ENCODE measurements around the gene C3orf33. TPM values are rescaled to one million over a fixed set of nuclear protein-coding genes. Genes with fewer than 3 reads are reported as not detected.
"Not testable (repeated sequence)": the region's sequence is repeated elsewhere in the genome, so short reads cannot be mapped to it uniquely, and the experiment has no call there.

Gene C3orf33, protein sequence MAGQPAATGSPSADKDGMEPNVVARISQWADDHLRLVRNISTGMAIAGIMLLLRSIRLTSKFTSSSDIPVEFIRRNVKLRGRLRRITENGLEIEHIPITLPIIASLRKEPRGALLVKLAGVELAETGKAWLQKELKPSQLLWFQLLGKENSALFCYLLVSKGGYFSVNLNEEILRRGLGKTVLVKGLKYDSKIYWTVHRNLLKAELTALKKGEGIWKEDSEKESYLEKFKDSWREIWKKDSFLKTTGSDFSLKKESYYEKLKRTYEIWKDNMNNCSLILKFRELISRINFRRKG
- 0.68 and 1.3 TPM in 2 replicates for total RNA-seq (2014; rRNA removed; shearing (Covaris generic))

DNA sequence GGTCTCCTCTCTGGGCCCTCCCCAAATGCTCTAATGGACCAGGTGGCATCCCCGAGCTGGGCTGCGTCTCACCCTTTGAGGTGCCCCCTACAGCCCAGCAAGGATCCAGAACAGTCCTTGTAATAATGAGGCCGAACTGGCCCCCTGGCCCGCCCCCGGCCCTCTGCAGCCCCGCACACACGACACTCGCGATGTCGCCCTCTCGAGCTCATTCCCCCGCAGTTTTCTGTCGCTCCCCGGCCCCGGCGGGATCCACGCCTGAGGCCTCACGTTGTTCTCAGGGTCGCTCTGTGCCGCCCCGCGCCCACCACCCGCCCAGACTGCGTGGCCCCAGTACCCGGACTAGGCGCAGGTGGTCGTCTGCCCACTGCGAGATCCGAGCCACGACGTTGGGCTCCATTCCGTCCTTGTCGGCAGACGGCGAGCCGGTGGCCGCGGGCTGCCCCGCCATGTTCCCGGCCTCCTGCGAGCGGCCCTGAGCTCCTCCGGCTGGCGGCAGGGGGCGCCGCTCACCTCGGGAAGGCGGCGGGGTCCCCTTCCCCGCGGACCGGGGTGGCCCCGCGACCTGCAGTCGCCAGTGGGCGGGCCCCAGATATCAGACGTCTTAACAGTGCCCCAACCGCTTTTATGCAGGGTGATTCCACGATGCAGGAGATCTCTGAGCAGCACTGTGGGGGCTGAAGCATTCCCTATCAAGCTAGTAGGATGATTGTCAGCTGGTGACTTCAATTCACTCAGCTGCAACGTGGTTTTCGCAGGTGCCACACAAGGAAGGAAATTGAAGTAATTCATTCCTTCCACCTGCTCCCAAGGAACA, at the start of gene C3orf33:
Gene C3orf33 (minus strand): TSS at position 477 of the 817 bp plus-strand sequence. CDS start 26 bp downstream, at position 451.
- DNase-seq (ENCODE audit: low read depth) = peak; percentile 60

DNA sequence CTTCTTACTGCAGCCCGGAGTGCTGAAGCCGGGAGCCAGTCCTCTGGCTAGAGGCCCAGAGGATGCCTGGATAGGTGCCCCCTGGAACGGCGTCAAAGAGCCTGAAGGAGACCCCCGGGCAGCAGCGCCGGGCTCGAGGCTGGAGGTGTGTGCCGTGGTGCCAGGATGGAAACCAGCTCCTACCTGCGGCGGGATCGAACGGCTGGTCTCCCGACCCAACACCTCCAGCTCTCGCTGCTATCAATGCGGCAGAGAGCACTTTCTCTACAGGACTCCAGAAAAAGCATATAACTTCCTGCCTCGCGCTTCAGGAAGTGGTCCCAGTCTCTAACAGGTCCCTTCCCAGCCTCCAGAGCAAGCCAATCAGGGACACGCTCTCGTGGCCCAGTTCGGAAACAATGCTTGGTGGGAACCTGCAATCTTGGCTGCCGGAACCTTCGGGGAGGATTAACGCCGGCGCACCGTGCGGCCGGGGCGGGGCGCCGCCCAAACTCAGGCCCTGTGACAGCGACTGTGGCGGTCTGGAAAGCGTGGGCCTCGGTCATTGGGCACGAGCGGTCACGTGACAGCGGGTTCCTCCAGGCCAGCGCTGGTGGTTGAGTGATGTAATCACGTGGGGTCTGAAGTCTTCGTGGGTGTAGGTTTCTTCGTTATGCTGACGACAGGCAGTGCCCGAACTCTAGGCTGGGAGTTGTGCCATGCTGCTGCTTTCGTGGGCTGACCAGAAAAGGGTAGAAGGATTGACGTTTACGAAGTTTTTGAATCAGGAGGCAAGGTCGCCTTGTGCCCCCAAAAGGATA, 48.3 kb upstream of the C3orf33 start, which contains the start of gene SLC33A1:
Gene SLC33A1 (minus strand): TSS at position 287 of the 800 bp plus-strand sequence. CDS start 430 bp downstream, outside the sequence.
- DNase-seq (ENCODE audit: low read depth) = peak; percentile 100

DNA sequence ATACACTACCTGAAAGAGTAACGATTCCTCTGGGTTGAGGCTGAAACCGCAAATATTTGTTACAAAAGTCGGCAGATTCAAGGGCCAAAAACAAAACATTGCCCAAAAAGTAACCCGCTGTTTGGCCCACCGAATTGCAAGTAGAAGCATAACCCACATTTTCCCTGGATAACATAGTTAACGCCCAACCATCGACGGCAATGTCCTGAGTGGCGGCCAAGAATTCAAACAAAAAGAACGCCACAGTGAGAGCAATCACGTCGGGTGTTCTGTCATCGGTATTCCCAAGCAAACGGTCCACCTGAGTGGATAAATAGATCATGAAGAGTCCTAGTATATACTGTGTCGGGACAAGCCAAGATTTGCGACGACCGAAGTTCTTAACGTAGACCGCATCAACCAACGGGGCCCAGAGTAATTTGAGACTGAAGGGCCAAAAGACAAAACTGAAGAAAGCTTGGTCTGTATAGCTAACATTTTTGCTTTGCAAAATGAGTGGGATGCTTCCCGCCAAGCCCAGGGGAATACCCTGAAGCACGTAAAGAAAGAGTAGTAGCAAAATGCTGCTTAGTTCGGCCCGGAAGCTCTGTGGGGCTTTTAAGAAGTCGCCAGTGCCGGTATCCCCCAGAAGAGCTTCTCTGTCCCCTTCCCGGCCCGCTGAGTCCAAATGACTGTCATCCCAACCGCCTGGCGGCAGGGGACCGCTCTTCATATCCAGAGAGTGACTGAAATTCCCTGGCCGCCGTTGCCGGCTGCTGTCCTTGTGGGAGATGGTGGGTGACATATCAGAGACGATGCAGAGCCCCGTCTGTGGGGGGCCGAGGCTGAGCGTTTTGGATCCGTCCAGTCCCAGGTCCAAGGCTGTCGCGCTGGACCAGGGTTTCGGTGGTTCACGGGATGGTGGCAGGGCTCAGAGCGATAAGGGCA, 47.4 kb upstream of the C3orf33 start:
- DNase-seq (ENCODE audit: low read depth) = peak; percentile 31

DNA sequence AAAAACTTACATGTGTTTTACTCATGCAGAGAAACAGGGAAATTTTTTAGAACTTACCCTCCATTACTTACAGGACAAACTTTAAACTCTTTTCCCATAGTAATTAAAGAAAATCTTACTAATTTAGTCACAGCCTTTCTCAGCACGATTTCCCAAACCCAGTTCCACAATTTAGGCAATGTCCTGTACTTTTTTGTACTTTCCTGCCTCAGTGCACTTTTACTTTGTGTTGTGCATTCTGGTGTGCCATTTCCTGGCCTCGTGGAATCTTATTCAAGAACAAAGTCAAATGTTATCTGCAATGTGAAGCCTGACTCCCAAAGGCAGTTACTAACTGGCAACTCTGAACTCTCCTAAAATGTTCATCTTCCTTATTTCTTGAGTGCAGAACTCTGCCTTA, 46.3 kb upstream of the C3orf33 start:
- no peak for DNase-seq (ENCODE audit: low read depth)

DNA sequence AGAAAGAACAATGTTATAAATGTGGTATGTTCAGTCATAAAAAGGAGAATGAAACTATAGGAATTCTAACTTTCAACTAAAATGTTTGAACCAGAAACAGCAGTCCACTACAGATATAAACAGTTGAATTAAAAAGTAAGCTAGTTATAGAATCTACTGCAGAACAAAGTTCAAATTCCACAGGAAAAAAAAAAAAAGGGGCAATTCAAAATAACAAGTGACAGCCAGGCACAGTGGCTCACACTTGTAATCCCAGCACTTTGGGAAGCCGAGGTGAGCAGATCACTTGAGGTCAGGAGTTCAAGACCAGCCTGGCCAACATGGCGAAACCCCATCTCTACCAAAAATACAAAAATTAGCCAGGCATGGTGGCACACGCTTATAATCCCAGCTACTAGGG, 43.3 kb upstream of the C3orf33 start:
- not testable (repeated sequence) for DNase-seq (ENCODE audit: low read depth)

DNA sequence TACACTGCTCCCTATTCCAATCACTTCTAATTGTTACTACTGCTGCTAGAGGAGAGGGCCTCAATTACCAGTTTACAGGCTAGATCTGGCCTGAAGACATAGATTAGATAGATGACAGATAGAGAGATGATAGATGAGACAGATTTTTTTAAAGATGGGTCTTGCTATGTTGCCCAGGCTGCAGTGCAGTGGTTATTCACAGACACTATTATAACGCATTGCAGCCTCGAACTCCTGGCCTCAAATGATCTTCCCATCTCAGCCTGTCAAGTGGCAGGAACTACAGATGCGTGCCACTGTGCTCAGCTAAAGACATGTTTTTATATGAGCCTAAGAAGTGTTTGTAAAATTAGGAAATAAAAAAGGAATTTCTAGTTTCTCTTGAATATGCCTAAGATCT, 41.9 kb upstream of the C3orf33 start:
- no peak for DNase-seq (ENCODE audit: low read depth)

DNA sequence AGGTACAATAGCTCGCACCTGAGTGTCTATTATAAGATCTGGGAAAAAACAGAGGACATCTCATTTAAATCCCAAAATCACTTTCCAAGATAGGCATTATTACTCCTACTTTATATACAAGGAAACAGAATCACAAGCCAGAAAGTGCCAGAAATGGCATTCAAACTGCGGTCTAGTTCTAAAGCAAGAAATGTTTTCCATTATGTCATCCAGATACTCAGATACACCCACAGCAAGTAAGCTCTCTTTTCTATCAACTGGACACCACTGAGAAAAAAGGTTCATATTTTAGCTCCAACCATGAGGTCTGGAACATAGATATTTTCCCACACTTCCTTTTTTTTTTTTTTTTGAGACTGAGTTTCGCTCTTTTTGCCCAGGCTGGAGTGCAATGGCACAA, 40.0 kb upstream of the C3orf33 start:
- DNase-seq (ENCODE audit: low read depth) = no peak

DNA sequence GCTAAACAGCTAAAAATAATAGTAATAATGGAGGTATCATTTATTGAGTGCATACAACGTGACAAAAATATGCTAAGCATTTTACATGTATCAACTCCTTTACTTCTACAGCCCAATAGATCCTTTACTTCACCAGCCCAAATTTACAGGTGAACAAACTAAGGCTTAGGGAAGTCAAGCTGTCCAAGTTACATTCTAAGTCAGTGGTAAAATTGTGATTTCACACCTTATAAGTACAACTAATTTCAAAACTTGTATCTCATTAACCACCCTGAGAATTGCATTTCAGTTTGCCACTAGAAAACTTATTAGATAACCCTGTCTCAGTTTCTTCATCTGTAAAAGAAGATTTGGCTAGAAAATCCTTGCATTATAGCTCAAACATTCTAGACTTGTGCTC, 37.5 kb upstream of the C3orf33 start:
- no peak for DNase-seq (ENCODE audit: low read depth)

DNA sequence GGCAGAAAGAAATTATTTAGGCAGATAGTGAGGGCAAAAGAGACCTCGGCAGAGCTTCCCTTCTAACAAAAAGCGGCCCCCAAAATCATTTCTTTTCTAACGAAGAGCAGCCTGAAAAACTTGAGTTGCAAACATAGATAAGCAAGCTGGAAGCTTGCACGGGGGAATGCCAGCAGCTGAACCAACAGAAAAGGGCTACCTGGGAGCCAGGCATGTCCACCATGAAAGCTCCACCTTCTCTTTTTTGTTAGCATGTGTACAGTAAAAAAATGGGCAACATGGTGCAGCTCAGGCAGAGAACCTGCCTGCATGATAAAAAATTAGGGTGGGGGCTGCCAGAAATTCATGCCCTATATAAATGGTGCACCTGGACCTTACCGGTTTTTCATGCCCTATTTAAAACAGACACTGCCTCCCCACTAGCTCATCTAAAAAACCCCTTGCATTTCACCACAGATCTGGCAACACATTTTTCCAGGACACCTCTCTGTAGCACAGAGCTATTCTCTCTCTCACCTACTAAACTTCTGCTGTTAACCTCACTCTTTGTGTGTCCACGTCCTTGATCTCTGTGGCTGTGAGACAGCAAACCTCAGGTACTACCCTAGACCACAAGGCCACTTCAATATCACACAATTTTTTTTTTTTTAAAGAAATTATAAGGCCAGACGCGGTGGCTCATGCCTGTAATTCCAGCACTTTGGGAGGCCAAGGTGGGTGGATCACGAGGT, 29.4 kb upstream of the C3orf33 start:
- DNase-seq (ENCODE audit: low read depth) = no peak

DNA sequence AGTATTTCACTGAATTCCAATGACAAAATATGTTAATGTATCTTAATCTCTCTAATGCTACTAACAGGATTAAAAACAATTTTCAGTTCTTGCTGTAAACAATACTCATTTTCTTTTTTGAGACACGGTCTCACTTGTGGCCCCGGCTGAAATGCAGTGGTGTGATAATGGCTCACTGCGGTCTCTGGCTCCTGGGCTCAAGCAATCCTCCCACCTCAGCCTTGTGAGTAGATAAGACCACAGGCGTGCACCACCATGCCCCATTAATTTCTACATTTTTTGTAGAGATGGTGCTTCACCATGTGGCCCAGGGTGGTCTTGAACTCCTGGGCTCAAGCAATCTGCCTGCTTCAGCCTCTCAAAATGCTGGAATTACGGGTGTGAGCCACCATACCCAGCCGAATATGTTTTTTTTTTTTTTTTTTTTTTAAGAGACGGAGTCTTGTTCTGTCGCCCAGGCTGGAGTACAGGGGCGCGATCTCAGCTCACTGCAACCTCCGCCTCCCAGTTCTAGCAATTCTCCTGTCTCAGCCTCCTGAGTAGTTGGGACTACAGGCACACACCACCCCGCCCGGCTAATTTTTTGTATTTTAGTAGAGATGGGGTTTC, 22.5 kb upstream of the C3orf33 start:
- not testable (repeated sequence) for DNase-seq (ENCODE audit: low read depth)

DNA sequence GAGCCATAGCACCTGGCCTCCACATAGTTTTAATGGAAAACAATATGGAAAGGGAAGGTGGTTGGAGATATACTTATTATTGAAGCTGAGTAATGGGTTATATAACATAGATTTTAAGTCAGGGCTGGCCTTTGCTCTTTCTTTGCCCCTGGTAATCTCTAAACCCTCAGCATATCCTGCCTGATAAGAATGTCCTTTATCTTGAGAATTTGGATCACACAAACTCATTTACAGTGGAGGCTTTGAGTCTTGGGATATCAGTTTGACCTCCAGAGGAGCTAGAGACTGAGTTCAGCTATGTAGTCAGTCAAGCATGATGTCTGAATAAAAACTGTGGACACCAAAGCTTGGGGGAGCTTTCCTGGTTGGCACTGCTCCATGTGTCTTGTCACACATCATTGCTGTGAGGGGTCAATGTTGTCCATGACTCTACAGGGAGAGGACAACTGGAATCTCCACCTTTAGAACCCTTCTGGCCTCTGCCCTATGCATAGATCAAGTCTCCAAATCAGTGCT, 9.0 kb upstream of the C3orf33 start:
- no peak for DNase-seq (ENCODE audit: low read depth)

DNA sequence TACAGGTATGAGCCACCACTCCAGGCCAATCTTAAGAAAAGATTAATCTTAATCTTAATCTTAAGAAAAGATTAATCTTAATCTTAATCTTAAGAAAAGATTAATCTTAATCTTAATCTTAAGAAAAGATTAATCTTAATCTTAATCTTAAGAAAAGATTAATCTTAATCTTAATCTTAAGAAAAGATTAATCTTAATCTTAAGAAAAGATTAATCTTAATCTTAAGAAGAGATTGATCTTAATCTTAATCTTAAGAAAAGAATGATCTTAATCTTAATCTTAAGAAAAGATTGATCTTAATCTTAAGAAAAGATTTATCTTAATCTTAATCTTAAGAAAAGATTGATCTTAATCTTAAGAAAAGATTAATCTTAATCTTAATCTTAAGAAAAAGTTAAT, 7.1 kb upstream of the C3orf33 start:
- DNase-seq (ENCODE audit: low read depth) = not testable (repeated sequence)

DNA sequence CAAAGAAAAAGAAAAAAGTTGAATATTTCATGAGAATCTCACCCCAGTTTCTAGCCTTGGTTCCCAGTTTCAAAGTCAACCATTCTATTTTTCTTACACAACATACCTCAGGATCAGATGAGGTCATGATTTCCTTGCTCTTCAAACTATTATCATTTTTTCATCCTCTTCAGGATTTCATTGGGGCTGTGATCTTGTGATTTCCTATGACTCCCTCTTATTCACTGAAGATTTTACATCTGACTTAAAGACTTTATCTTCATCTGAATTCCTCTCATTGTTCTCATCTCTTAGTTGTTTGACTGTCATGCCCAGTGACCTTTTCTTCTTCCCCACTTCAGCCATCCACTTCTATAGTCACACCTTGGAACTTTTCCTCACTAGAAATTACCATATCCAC, 3.1 kb upstream of the C3orf33 start:
- no peak for DNase-seq (ENCODE audit: low read depth)

DNA sequence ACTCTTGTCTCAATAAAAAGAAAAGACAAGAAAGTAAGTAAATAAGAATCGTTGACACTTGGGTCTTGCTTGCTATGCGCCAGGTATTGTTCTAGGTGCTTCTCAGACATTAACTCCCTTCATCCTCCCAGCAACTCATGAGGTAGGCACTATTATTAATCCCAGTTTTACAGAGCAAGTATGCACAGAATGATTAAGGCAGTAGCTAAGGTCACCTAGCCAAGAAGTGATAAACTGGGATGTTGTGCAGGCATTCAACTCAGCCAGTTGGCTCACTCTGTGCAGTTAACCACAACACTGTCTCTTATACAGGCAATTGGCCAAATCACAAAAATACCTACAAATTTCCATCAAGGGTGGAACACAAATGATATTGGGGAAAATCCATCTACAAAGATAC, 1.7 kb upstream of the C3orf33 start:
- no peak for DNase-seq (ENCODE audit: low read depth)

DNA sequence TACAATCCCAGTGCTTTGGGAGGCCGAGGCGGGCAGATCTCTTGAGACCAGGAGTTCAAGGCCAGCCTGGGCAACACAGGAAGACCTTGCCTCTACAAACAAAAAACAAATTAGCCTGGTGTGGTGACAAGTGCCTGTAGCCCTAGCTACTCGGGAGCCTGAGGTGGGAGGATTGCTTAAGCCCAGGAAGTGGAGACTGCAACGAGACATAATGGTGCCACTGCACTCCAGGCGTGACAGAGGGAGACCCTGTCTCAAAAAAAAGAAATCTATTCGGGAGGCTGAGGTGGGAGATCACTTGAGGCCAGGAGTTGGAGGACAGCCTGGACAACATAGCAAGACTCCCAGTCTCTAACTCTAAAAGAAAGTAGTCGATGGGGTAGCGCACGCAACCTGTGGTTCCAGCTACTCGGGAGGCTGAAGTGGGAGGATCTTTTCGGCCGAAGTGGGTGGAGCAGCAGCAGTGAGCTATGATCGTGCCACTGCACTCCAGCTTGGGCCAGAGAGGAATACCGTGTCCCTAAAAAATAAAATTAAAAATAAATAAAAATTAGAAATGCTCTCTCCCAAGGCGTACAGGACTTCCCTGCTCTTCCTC, 775 bp downstream of the C3orf33 start:
- DNase-seq (ENCODE audit: low read depth) = peak; percentile 55

DNA sequence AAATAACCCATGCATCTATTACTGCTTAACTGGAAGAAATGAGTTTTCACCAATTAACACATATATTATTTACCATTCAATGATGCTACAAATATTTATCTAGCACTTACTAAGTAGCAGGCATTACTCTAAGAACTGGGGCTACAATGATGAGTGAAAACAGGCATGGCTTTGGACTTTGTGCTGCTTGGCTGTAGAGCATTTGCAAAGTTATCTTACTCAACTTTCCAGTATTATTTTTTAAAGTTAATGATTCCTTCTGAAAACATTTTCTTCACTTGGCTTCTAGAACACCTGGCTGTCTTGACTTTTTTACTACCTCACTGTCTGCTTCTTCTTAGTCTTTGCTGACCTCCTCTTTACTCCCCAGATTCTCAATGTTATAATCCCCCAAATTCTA, 1.8 kb downstream of the C3orf33 start:
- no peak for DNase-seq (ENCODE audit: low read depth)

DNA sequence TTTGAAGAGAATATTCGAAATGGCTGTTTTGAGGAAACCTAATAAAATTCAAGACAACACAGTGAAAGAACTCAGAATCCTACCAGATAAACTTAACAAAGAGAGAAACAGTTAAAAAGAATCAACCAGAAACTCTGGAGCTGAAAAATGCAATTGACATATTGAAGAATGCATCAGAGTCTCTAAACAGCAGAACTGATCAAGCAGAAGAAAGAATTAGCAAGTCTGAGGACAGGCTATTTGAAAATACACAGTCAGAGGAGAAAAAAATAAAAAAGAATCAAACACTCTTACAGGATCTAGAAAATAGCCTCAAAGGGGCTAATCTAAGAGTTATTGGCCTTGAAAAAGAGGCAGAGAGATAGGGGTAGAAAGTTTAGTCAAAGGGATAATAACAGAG, 13.5 kb downstream of the C3orf33 start:
- DNase-seq (ENCODE audit: low read depth) = no peak

DNA sequence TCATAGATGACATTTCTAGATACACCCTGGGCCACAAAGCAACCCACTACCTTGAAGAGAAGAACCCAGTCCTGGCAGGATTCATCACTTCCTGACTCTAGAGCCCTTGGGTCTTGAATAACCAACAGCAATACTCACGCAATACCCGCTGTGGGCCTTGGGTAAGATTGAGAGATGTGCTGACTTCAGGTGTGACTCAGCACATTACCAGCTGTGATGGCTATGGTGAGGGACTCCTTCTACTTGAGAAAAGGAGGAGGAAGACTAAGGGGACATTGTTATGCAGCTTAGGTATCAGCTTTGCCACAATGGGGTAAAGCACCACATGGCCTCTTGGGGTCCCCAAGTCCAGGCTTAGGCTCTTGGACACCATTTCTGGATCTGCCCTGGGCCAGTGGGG, 14.9 kb downstream of the C3orf33 start:
- DNase-seq (ENCODE audit: low read depth) = peak; percentile 19

DNA sequence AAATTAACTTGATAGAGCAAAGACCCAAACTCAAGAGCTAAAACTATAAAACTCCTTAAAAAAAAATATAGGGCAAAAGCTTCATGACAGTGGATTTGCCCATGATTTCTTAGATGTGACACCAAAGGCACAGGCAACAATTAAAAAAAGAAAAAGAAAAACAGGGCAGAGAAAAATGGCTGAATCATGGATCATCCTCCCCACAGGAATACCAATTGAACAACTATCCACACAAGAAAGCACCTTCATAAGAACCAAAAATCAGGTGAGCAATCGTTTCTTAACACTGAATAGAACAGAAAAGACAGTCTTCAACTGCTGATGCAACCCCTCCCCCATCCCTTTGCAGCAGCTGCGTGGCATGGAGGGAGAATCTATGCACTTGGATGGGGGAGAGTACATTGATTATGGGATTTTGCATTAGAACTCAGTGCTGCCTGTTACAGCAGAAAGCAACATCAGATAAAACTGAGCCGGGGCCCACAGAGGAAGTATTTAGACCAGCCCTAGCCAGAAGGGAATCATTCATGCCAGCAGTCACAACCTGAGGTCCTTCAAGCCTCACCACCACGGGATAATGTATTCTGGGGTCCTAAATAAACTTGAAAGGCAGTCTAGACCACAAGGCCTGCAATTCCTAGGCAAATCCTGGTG, 15.7 kb downstream of the C3orf33 start:
- DNase-seq (ENCODE audit: low read depth) = no peak

Data from RPMI7951 (cell line).